ENCODE measurements around the gene EEF1G. TPM values are rescaled to one million over a fixed set of nuclear protein-coding genes. Genes with fewer than 3 reads are reported as not detected.

Gene EEF1G
- total RNA-seq, 2 experiments from 2014 or later: 991 to 999 TPM

DNA sequence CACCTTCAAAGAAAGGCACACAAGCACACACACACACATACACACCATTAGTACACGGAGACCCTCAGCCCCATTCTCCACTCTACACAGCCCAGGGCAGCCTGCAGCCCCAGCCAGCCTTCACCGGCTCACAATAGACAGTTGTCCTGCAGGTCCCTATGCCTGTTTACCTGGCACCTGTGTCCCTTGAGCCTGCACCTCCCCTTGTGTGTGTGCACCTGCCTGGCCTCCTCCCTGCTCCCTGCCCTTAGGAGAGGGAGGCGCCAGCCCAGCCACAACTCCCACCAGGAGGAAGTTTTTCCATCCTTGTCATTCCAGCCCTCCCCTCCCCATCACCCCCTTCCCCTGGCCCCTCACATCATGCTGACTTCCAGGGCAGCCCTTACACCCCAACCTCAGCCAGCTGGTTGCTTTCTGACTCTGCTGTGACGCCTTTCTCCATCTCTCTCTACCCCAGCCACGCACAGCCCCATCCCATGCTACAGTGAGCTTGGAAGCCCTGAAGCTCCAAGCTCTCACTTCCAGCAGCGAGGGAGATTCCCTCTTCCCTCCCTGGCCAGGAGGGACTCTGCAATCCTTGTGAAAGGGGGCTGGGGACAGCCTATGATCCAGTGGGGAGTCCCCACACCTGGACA is 31.5 kb downstream of the EEF1G start:
- ChIA-PET POLR2A (interaction anchor here (0.9 to 11.2 kb wide), 18 partner anchors 14 to 299 kb away, joined by 3 to 364 read pairs (median 6); partner anchors contain the start of genes C11orf98, CSKMT, EEF1G and MTA2), CTCF (interaction anchor here (0.8 to 10.3 kb wide), 26 partner anchors 14 to 339 kb away, joined by 3 to 268 read pairs (median 6); partner anchors contain the start of genes EEF1G, INTS5, LBHD1 and MTA2)
- Mint-ChIP-seq H3K4me1 (peaks cover 74% of the 10 kb centered on the region), H3K27me3 (no peaks in the 10 kb centered on the region), H3K9me3 (no peaks in the 10 kb centered on the region), H3K36me3 (ENCODE audit: low read depth) (peaks cover 52% of the 10 kb centered on the region), H3K27ac (peak overlapping the region; percentile 93), H3K4me3 (peak overlapping the region; percentile 100)
- DNase-seq: no peak

DNA sequence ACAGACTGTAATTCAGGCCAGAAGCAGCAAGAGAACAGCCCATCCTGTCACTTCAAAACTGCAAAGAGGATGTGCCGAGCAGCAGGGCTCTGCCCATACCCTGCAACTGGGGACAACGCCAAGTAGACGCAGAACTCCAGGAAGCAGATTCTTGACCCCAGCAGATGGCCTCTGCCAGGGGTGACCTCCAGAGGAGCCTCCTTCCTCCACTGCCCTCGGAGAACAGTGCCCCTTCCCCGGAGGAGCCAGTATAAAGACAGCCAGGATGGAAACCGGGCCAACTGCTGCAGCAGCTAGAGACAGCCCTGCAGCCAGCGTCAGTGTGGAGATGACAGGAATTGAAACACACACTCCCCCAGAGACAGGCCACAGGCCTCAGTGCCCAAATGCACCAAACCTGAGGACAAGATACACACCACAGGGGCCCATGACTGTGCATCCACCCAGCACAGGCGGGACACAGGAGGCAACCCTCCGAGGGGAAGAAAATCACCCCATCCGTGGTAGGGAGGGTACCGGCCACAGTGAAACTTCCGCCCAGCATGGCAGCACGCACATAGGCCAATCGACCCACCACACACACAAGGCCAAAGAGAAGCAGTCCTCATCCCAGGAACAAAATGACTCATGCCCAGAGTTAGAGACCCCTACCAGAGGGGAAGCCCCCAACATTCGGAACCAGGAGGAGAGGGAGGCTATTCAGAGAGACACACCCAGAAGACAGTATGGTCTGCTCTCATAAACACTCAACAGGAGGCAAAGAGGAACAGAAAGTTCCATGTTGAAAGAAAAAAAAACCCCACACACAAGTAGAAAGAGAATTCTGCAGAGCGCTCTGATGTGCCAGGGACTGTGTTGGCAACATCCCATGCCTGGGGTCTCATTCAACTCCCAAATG is 32.6 kb downstream of the EEF1G start:
- ChIA-PET POLR2A (interaction anchor here (0.9 to 11.2 kb wide), 7 partner anchors 15 to 300 kb away, joined by 3 to 364 read pairs (median 5); partner anchors contain the start of genes EEF1G and TUT1), CTCF (interaction anchor here (1.7 to 10.3 kb wide), 8 partner anchors 15 to 147 kb away, joined by 4 to 268 read pairs (median 18); no protein-coding TSS in a partner anchor)
- Mint-ChIP-seq H3K27me3 (no peaks in the 10 kb centered on the region), H3K36me3 (ENCODE audit: low read depth) (peaks cover 57% of the 10 kb centered on the region), H3K4me3 (peak overlapping the region; percentile 100), H3K9me3 (no peaks in the 10 kb centered on the region), H3K4me1 (peaks cover 77% of the 10 kb centered on the region), H3K27ac (peak overlapping the region; percentile 93)
- peak; percentile 74 for DNase-seq

DNA sequence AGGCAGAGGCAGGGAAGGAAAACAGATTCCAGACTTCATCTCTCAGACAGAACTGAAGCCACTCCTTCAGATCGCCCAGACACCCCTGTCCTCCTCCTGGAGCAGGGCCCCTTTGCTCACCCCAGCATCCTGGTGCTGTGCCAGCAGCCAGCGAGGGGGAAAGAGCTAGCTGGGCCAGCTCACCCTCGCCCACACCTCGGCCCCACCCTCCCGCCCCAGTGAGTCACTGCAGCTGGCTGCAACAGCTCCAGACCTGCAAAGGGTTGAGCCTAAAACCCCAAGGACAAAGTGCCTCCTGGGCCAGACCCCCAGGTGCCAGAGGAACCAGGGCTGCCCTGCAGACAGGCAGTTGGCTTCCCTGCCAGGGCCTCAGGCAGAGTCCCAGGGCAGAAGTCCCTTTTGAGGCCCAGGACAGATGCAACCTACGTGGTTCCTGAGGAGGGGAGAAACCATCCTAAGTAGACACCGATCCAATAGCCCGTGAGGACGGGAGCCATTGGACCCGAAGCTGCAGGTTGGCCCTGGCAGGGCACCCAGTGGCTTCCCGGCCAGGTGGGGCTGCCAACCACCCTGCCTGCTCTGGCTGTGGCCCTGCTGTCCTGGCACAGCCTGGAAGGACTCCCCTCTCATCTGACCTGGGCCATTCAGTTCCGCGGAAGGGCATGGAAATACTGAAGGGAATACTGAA is 34.3 kb downstream of the EEF1G start:
- peaks cover 56% of the 10 kb centered on the region for H3K36me3 Mint-ChIP-seq (ENCODE audit: low read depth)
- H3K27ac Mint-ChIP-seq: peak overlapping the region; percentile 86
- ChIA-PET POLR2A (interaction anchor here (0.6 to 11.2 kb wide), 8 partner anchors 17 to 342 kb away, joined by 3 to 364 read pairs (median 4); partner anchors contain the start of genes SLC3A2, TUT1 and UQCC3), CTCF (interaction anchor here (0.7 to 10.3 kb wide), 9 partner anchors 13 to 146 kb away, joined by 3 to 256 read pairs (median 6); no protein-coding TSS in a partner anchor)
- H3K9me3 Mint-ChIP-seq: no peaks in the 10 kb centered on the region
- DNase-seq: peak; percentile 58
- H3K4me3 Mint-ChIP-seq: peak overlapping the region; percentile 100
- H3K4me1 Mint-ChIP-seq: peaks cover 79% of the 10 kb centered on the region
- no peaks in the 10 kb centered on the region for H3K27me3 Mint-ChIP-seq

DNA sequence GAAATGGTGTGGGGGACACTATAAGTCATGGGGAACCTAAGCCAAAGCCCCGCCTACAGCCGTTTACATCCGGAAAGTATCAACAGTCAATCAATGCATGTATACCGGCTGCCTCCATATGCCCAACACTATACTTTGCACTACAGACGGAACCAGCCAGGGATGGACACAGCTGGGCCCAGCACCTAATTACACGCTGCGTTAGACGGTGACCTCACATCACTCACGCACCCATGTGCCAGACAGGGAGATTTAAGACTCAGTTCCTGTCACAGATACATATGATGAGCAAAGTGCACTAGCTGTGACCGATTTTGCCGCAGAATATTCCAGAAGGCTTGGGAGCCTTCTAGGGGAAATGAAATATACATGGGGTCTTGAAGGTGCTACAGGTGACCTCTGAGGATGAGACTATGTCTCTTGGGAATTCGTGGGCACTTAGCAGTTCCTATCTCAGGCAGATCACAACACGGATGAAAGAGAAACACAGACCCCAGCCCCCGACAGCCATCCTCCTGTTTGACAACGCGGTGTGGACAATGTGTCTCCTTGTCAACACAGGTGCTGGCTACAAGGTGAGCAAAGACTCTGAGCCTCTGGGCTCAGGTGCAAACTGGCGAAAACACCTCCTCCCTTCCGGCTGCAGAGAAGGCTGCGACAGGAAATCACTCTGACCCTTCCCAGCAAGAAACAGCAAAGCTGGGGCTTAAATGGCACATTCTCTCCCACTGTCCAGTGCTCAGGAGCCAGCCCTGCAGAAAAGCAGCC is 35.0 kb downstream of the EEF1G start:
- DNase-seq: no peak
- ChIA-PET POLR2A (interaction anchor here (0.6 to 11.2 kb wide), 5 partner anchors 18 to 343 kb away, joined by 3 to 364 read pairs (median 6); partner anchors contain the start of genes SLC3A2 and TUT1), CTCF (interaction anchor here (0.9 to 10.3 kb wide), 5 partner anchors 19 to 145 kb away, joined by 3 to 256 read pairs (median 13); no protein-coding TSS in a partner anchor)
- Mint-ChIP-seq H3K4me1 (peaks cover 75% of the 10 kb centered on the region), H3K4me3 (peak overlapping the region; percentile 100), H3K36me3 (ENCODE audit: low read depth) (peaks cover 58% of the 10 kb centered on the region), H3K27ac (peak overlapping the region; percentile 86), H3K27me3 (no peaks in the 10 kb centered on the region), H3K9me3 (no peaks in the 10 kb centered on the region)

DNA sequence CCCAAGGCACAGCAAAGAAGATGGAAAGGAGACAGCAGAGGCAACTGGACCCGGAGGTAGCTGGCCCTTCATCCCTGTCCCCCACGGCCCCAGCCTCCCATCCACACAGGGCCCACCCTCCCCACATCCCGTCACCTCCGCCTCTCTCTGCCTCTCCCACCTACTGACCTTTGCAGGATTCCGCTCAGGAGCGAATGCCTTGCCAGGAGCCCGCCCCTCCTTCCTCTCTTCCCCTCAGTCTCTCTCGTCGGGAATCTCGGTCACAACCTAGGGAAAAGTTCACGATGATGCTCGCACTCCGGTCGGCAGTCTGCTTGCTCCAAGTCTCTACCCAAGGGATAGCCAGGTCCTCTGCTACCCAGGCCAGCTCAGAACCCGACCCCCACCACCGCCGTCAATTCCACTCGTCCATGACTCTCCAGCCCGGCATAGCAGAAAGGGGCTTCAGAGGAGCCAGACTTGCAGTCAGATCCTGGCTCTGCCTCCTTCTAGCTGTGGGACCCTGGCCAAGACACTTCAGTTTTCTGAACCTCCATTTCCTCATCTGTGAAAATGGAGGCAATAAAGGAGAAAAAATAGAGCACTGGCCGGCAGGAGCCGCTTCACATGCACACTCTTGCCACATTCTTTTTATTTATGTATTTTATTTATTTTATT is 37.3 kb downstream of the EEF1G start:
- Mint-ChIP-seq H3K36me3 (ENCODE audit: low read depth) (peaks cover 60% of the 10 kb centered on the region), H3K9me3 (no peaks in the 10 kb centered on the region), H3K27me3 (no peaks in the 10 kb centered on the region), H3K27ac (no peak overlapping the region), H3K4me1 (peaks cover 54% of the 10 kb centered on the region), H3K4me3 (no peak overlapping the region)
- ChIA-PET POLR2A (interaction anchor here (11.2 kb wide), 1 partner anchor 20 kb away, joined by 364 read pairs; no protein-coding TSS in a partner anchor), CTCF (interaction anchor here (10.3 kb wide), 1 partner anchor 111 kb away, joined by 256 read pairs; no protein-coding TSS in a partner anchor)
- no peak for DNase-seq

DNA sequence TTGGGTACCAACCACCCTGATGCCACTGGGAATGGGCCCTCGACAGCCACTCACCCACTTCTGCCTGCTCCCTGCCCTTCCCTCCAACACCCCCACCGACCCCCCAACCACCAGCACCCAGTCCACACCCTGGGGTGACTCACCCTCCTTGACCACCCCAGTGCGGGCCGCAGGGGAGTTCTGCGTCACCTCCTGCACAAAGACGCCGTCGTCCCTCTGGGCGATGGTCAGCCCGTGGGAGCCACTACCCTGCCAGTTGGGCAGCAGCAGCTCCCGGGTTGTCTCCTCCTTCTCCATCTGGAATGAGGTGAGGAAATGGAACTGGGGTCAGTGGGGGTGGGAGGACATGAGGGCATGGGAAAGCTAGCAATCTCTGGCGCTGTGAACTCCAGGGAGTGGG is 37.9 kb downstream of the EEF1G start:
- peaks cover 49% of the 10 kb centered on the region for H3K4me1 Mint-ChIP-seq
- H3K27ac Mint-ChIP-seq: no peak overlapping the region
- no peaks in the 10 kb centered on the region for H3K27me3 Mint-ChIP-seq
- no peak for DNase-seq
- H3K9me3 Mint-ChIP-seq: no peaks in the 10 kb centered on the region
- H3K36me3 Mint-ChIP-seq (ENCODE audit: low read depth): peaks cover 60% of the 10 kb centered on the region
- H3K4me3 Mint-ChIP-seq: no peak overlapping the region
- CTCF ChIA-PET: interaction anchor here (10.3 kb wide), 1 partner anchor 111 kb away, joined by 256 read pairs; no protein-coding TSS in a partner anchor
- POLR2A ChIA-PET: no interaction called here

DNA sequence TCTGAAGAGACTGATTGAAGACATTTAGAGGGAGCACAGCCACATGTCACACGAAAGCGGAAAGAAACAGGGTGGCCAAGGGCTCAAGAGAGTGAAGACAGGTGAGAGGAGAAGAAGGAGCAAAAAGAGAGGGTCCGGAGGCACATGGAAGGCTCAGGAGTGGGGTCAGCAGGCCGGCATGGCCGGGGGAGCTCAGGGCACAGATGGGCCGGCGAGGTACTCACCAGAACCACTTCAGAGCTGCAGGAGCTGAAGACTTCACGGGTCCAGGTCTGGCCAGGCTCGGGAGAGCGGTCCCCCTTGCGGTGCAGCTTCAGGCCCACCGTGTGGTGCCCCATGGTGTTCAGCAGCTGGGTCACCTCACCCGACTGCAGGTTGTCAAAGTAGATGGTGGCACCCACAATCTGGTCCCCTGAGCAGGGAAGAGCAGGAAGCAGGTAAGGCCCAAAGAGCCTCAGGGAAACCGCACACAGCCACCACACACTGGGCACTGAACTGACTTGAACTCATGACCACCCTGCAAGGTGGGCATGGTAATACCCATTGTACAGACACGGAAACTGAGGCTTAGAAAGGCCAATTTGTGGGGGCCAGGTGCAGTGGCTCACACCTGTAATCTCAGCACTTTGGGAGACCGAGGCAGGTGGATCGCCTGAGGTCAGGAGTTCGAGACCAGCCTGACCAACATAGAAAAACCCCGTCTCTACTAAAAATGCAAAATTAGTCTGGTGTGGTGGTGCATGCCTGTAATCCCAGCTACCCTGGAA is 38.7 kb downstream of the EEF1G start:
- Mint-ChIP-seq H3K36me3 (ENCODE audit: low read depth) (peaks cover 67% of the 10 kb centered on the region), H3K4me3 (no peak overlapping the region), H3K27ac (no peak overlapping the region), H3K27me3 (no peaks in the 10 kb centered on the region), H3K9me3 (no peaks in the 10 kb centered on the region), H3K4me1 (peaks cover 41% of the 10 kb centered on the region)
- ChIA-PET CTCF (interaction anchor here (0.7 to 1.0 kb wide), 2 partner anchors 8 to 24 kb away, joined by 3 read pairs; no protein-coding TSS in a partner anchor), POLR2A (no interaction called here)
- no peak for DNase-seq

DNA sequence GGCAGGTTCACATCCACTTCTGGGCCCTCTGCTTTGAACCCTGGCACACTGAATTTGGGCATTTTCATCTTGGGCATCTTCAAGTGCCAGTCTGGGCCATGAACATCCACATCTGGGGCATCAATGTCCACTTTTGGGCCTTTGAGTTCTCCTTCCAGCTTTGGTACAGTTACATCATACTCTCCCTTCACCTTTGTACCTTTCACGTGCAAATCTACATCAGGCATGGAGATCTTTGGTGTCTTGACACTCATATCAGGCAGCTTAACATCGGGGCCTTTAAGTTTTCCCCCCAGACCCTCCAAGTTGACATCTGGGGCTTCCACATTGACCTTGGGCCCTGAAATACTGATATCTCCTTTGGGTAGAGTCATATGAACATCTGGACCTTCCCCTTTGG is 41.6 kb downstream of the EEF1G start:
- H3K9me3 Mint-ChIP-seq: no peaks in the 10 kb centered on the region
- CTCF ChIA-PET: no interaction called here
- peaks cover 86% of the 10 kb centered on the region for H3K36me3 Mint-ChIP-seq (ENCODE audit: low read depth)
- no peak overlapping the region for H3K27ac Mint-ChIP-seq
- POLR2A ChIA-PET: no interaction called here
- H3K27me3 Mint-ChIP-seq: no peaks in the 10 kb centered on the region
- no peak for DNase-seq
- peaks cover 15% of the 10 kb centered on the region for H3K4me1 Mint-ChIP-seq
- H3K4me3 Mint-ChIP-seq: no peak overlapping the region

DNA sequence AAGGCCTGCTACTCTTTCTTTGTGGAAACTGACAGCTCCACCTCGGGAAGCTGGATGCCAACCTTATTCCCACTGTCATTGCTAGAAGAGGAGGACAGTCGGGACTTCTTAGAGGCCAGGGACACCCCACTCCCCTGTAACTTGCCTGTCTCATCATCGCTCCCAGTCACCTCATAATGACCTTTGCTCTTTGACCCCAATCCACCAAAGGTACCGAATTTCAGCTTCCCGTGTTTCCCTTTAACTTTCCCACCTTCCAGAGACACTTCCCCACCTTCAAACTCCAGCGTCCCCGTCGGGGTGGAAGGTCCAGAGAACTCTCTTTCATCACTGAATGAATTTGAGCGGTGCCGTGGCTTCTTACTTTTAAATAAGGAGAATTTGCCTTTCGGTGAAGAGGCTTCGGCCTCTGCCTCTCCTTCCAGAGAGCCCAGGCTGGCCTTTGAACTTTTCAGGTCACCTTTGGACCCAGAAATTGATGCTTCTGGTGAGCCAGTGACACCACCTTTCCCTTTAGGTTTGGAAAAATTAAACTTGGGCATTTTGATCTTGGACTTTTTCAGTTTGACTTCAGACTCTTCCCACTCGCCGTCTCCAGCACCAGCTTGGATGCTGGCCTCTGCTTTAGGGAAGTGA is 56.8 kb downstream of the EEF1G start:
- DNase-seq: no peak
- no peak overlapping the region for H3K27ac Mint-ChIP-seq
- ChIA-PET POLR2A (no interaction called here), CTCF (no interaction called here)
- peaks cover 68% of the 10 kb centered on the region for H3K36me3 Mint-ChIP-seq (ENCODE audit: low read depth)
- no peaks in the 10 kb centered on the region for H3K27me3 Mint-ChIP-seq
- H3K4me1 Mint-ChIP-seq: peaks cover 3% of the 10 kb centered on the region
- H3K9me3 Mint-ChIP-seq: no peaks in the 10 kb centered on the region
- H3K4me3 Mint-ChIP-seq: no peak overlapping the region

DNA sequence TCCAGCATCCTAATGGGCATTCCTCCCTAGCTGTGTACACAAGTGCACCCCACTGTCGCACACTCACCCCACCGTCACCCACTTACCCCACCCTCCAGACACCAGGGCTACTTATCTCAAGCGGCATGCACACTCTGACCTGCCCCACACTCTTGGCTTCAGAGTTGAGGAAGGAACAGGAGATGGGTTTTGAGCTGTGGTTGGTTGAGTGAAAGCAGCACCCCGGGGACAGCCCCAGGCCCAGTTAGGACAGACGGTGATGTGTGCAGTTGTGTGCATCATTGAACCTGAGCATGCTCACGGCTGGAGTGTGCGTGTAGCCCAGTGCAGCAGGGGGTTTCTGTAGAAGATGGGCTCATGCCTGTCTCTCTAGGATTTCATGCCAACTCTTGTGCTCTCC is 59.5 kb downstream of the EEF1G start:
- ChIA-PET CTCF (interaction anchor here (1.6 kb wide), 2 partner anchors 26 to 28 kb away, joined by 4 to 9 read pairs; no protein-coding TSS in a partner anchor), POLR2A (no interaction called here)

More for the DNA sequence above, 59.5 kb downstream of the EEF1G start:
- Mint-ChIP-seq H3K9me3 (no peaks in the 10 kb centered on the region), H3K27ac (no peak overlapping the region), H3K36me3 (ENCODE audit: low read depth) (peaks cover 43% of the 10 kb centered on the region), H3K4me1 (peaks cover 3% of the 10 kb centered on the region), H3K4me3 (no peak overlapping the region), H3K27me3 (no peaks in the 10 kb centered on the region)
- no peak for DNase-seq
